ENCODE measurements around the gene MYLK4. TPM values are rescaled to one million over a fixed set of nuclear protein-coding genes. Genes with fewer than 3 reads are reported as not detected.
A peak's percentile ranks its signal among the peaks of the same experiment; 100 is the strongest.

MYLK4 gene
- total RNA-seq, 1 experiment from 2014 or later, result 0.34 TPM

GRCh38 chr6:2663123-2663522, 87.6 kb downstream of the MYLK4 start:
- DNase-seq (ENCODE audit: low read depth), result no peak

GRCh38 chr6:2661651-2662050, 89.1 kb downstream of the MYLK4 start:
- no peak for DNase-seq (ENCODE audit: low read depth)

GRCh38 chr6:2659882-2660281, 90.8 kb downstream of the MYLK4 start:
- DNase-seq (ENCODE audit: low read depth), result peak; percentile 69

GRCh38 chr6:2659381-2659780, 91.3 kb downstream of the MYLK4 start:
- DNase-seq (ENCODE audit: low read depth), result no peak

GRCh38 chr6:2658788-2659187, 91.9 kb downstream of the MYLK4 start:
- DNase-seq (ENCODE audit: low read depth), result peak; percentile 30

- DNase-seq (ENCODE audit: low read depth), result no peak
Observed at GRCh38 chr6:2656460-2657079, 94.2 kb downstream of the MYLK4 start.

- no peak for DNase-seq (ENCODE audit: low read depth)
Observed at GRCh38 chr6:2655844-2656433, 94.8 kb downstream of the MYLK4 start.

GRCh38 chr6:2653369-2654032, 97.2 kb downstream of the MYLK4 start:
- no peak for DNase-seq (ENCODE audit: low read depth)

GRCh38 chr6:2652611-2653010, 98.1 kb downstream of the MYLK4 start:
- DNase-seq (ENCODE audit: low read depth), result no peak

GRCh38 chr6:2651961-2652360, 98.8 kb downstream of the MYLK4 start:
- no peak for DNase-seq (ENCODE audit: low read depth)

- DNase-seq (ENCODE audit: low read depth), result no peak
Observed at GRCh38 chr6:2651536-2651935, 99.2 kb downstream of the MYLK4 start.

GRCh38 chr6:2646346-2646745, 104.4 kb downstream of the MYLK4 start:
- no peak for DNase-seq (ENCODE audit: low read depth)

GRCh38 chr6:2643935-2644539, 106.7 kb downstream of the MYLK4 start:
- no peak for DNase-seq (ENCODE audit: low read depth)

GRCh38 chr6:2643130-2643529, 107.6 kb downstream of the MYLK4 start:
- no peak for DNase-seq (ENCODE audit: low read depth)

GRCh38 chr6:2641044-2641725, 109.5 kb downstream of the MYLK4 start:
- DNase-seq (ENCODE audit: low read depth), result no peak

- DNase-seq (ENCODE audit: low read depth), result no peak
Observed at GRCh38 chr6:2640551-2640950, 110.2 kb downstream of the MYLK4 start.

- no peak for DNase-seq (ENCODE audit: low read depth)
Observed at GRCh38 chr6:2639896-2640295, 110.8 kb downstream of the MYLK4 start.

- no peak for DNase-seq (ENCODE audit: low read depth)
Observed at GRCh38 chr6:2639167-2639566, 111.6 kb downstream of the MYLK4 start.

- DNase-seq (ENCODE audit: low read depth), result no peak
Observed at GRCh38 chr6:2636672-2637071, 114.0 kb downstream of the MYLK4 start.

GRCh38 chr6:2635911-2636310, 114.8 kb downstream of the MYLK4 start:
- DNase-seq (ENCODE audit: low read depth), result no peak

- peak; percentile 92 for DNase-seq (ENCODE audit: low read depth)
Observed at GRCh38 chr6:2634139-2634964, 116.4 kb downstream of the MYLK4 start.

Data from Daoy (cell line).